Ovary (tissue), 9 donors: ENCODE results near the gene NGRN. TPM values are rescaled to one million over a fixed set of nuclear protein-coding genes. Genes with fewer than 3 reads are reported as not detected.

Experiments used
- DNase-seq, 5 donors: peaks; one replicate each; pipeline ENCODE4 v3.0.0-alpha.2; 2019 to 2020
- H3K27ac ChIP-seq, 2 donors: fragments of 200-600 bp; one replicate each; pipeline versions ENCODE4 v1.5.1 to v1.8.0; 2019 to 2022
- H3K27me3 ChIP-seq: fragments of 200-600 bp; one replicate; pipeline ENCODE4 v1.8.0; 2022
- H3K36me3 ChIP-seq: fragments of 200-600 bp; sonication (generic); one replicate; pipeline ENCODE4 v1.5.1; 2019
- H3K4me1 ChIP-seq: one replicate; pipeline ENCODE4 v1.8.1; 2013; ENCODE audit warnings: mild to moderate bottlenecking, moderate library complexity; ENCODE audit not compliant: insufficient read depth
- H3K4me3 ChIP-seq: fragments of 200-600 bp; sonication (generic); one replicate; pipeline ENCODE4 v1.5.1; 2017
- H3K9me3 ChIP-seq, 2 donors: fragments of 200-600 bp in 1 of 2; sonication (generic) in 1 of 2; one replicate each; pipeline versions ENCODE4 v1.5.1 to v1.8.1; 2013 to 2019; ENCODE audit warnings: mild to moderate bottlenecking in 1 of 2, moderate library complexity in 1 of 2
- EP300 ChIP-seq: sonication (generic); formaldehyde crosslinking; IDR thresholded peaks from one replicate; pipeline ENCODE4 v1.6.1; 2017; ENCODE audit warnings: antibody characterized with exemption
- POLR2A ChIP-seq: fragments of 450-650 bp; IDR thresholded peaks from one replicate; pipeline ENCODE4 v1.6.1; 2017; ENCODE audit warnings: antibody characterized with exemption, mild to moderate bottlenecking, moderate library complexity
- WGBS, 3 donors: extraction: QIAGEN DNeasy Blood & Tissue Kit in 1 of 3; methylation state at CpG; one replicate each; pipeline versions ENCODE4 v1.1.5 to v1.1.7; 2013 to 2017; 5-methylcytosine and 5-hydroxymethylcytosine counted together
- intact Hi-C, 4 donors: fragments of 100-400 bp; cut with DNase I; formaldehyde crosslinking; loops; one replicate each; pipeline versions ENCODE4 v1.11.0 to v1.15.1; 2022 to 2023
- polyA plus RNA-seq, 2 donors: library from polyadenylated mRNA; stranded (reverse); fragments of 200-250 nt in 1 of 2; fragments of 350-450 nt in 1 of 2; fragmentation: Illumina TruSeq in 1 of 2; extraction: RNeasy Lipid Tissue Mini Kit (QIAGEN cat#74804) in 1 of 2; gene quantifications; one replicate each; pipeline ENCODE4 v1.2.3, GENCODE V29; 2013 to 2014
- total RNA-seq, 7 donors: library from RNA; depleted of rRNA in 2 of 7; stranded (reverse); fragments of >200 nt in 2 of 7; fragmentation: NEBNext Ultra II Directional in 3 of 7; extraction: Animal tissue kit (Norgen Biotek cat#: 25700) in 3 of 7; gene quantifications; one replicate each; pipeline versions ENCODE4 v1.1.0 to v1.2.4, GENCODE V29; 2016 to 2023
- TF ChIP-seq, protein P1 (sequence below), 3 donors: fragments of 450-650 bp in 2 of 3; fragments of 200-600 bp in 1 of 3; IDR thresholded peaks; one replicate each; pipeline versions ENCODE4 v1.5.1 to v1.8.0; 2016 to 2022; ENCODE audit warnings: antibody characterized with exemption in 3 of 3, mild to moderate bottlenecking in 1 of 3
- donor health status: DM: no; HTN: no; CAD: no; lungs with moderate emphysema.
- donor health status: DM: no; HTN: no; CAD: no.
- donor health status: Bipolar disorder and iron deficiency.
- donor health status: DM: yes; HTN: yes; CAD: no.
- donor health status: DM: no; HTN: no; CAD: no.
- donor health status: DM: yes; HTN: yes; CAD: no.

The NGRN gene
- total and polyA plus RNA-seq, 9 donors: 52.8 to 112 (median 86.0) TPM

DNA sequence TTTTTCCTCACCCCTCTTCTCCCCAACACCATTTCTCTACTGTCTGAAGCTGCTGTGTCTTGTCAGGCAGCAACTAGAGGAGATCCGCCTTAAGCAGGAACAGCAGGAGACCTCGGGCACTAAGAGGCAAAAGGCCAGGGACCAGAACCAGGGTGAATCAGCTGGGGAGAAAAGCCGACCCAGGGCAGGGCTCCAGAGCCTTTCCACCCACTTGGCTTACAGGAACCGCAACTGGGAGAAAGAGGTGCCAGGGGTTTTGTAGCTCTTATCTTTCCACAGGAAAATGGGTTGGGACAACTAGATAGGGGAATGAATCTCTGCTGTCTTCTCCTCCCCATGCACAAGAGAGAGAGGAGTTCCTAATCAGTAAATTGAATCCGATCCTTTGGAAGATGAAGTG is 3.0 kb upstream of the NGRN start:
- Histone ChIP-seq H3K36me3 (no peaks in the 10 kb centered on the region), H3K9me3 (no peaks in the 10 kb centered on the region), H3K27ac (no peak overlapping the region), H3K4me1 (peaks cover 8% of the 10 kb centered on the region), H3K27me3 (no peaks in the 10 kb centered on the region), H3K4me3 (no peak overlapping the region)
- intact Hi-C loops: no loop called here
- WGBS, 3 donors: 71 to 83% (median 80%) methylated on average over 5 of the region's 5 CpGs
- DNase-seq: peak in 1 of 5 donors; percentile 15
- TF ChIP-seq POLR2A (no peak), EP300 (no peak)
- TF ChIP-seq, protein P1, sequence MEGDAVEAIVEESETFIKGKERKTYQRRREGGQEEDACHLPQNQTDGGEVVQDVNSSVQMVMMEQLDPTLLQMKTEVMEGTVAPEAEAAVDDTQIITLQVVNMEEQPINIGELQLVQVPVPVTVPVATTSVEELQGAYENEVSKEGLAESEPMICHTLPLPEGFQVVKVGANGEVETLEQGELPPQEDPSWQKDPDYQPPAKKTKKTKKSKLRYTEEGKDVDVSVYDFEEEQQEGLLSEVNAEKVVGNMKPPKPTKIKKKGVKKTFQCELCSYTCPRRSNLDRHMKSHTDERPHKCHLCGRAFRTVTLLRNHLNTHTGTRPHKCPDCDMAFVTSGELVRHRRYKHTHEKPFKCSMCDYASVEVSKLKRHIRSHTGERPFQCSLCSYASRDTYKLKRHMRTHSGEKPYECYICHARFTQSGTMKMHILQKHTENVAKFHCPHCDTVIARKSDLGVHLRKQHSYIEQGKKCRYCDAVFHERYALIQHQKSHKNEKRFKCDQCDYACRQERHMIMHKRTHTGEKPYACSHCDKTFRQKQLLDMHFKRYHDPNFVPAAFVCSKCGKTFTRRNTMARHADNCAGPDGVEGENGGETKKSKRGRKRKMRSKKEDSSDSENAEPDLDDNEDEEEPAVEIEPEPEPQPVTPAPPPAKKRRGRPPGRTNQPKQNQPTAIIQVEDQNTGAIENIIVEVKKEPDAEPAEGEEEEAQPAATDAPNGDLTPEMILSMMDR (IDR thresholded peaks at IDR 0.05): no peak

DNA sequence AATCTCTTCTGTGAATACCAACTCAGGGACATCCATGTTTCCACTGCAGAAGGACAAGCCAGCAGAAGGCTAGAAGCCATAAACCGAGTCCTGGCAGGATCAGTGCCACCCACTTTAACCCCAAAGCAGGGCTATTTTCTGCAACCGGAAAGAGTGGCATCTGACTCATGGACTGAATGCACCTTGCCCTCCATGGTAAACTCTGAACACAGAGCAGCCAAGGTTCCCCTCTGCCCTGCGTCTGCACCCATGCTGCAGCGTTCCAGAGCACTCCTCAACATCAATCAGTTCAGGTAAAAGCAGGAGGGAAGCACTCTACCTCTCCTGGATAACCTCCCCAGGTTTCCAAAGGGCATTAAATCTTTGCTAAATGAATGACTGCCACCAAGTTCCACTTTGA is 801 bp upstream of the NGRN start:
- H3K9me3 ChIP-seq: no peaks in the 10 kb centered on the region
- no peaks in the 10 kb centered on the region for H3K27me3 ChIP-seq
- H3K4me1 ChIP-seq: peaks cover 8% of the 10 kb centered on the region
- intact Hi-C loops: no loop called here
- peak overlapping the region; percentile 61 for H3K4me3 ChIP-seq
- DNase-seq: no peak
- TF ChIP-seq POLR2A: no peak
- TF ChIP-seq, protein P1 (IDR thresholded peaks at IDR 0.05): no peak
- TF ChIP-seq EP300: no peak
- no peaks in the 10 kb centered on the region for H3K36me3 ChIP-seq
- WGBS, 3 donors: 28 to 45% (median 30%) methylated on average over 4 of the region's 4 CpGs
- peak overlapping the region; percentile 76 to 89 for H3K27ac ChIP-seq

DNA sequence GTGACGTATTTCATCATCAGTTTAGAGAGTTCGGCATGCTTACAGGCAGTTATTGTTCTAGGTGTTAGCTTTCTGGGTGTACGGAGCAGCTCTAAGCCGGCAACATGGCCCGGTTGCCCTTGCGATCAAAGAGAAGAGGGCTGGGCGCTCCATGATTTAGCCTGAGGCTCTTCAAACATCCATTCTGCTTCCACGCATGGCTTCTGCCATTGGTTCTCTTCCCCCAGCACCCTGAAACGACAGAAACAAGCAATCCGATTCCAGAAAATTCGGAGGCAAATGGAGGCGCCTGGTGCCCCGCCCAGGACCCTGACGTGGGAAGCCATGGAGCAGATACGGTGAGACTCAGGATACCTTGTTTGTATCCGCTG is 574 bp downstream of the NGRN start:
- 0% methylated on average over 16 of the region's 16 CpGs for WGBS, 3 donors
- Histone ChIP-seq H3K4me3 (peak overlapping the region; percentile 61), H3K4me1 (peaks cover 12% of the 10 kb centered on the region), H3K27me3 (no peaks in the 10 kb centered on the region), H3K27ac (peak overlapping the region; percentile 76 to 89), H3K9me3 (no peaks in the 10 kb centered on the region), H3K36me3 (no peaks in the 10 kb centered on the region)
- TF ChIP-seq POLR2A: no peak
- no peak for TF ChIP-seq EP300
- TF ChIP-seq, protein P1 (IDR thresholded peaks at IDR 0.05): no peak
- intact Hi-C loops: no loop called here
- peak in 2 of 5 donors; percentile 28 to 54 for DNase-seq

DNA sequence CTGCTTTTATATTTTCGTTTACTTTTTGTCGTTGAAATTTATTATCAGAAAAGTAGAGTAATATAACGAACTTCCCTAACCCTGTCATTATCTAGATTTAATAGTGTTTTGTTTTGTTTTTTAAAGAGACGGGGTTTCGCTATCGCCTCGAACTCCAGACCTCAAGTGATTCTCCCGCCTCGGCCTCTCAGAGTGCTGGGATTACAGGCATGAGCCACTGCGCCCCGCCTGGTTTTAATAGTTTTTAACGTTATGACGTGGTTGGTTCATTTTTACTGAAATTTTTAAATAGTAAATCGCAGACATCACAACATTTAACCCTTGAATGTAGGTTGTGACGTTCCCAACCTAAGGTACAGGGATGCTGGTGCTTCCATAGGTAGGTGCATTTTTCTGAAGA is 1.0 kb downstream of the NGRN start:
- Histone ChIP-seq H3K4me3 (peak overlapping the region; percentile 61), H3K27ac (peak overlapping the region in 1 of 2 donors; percentile 89), H3K9me3 (no peaks in the 10 kb centered on the region), H3K36me3 (no peaks in the 10 kb centered on the region), H3K27me3 (no peaks in the 10 kb centered on the region), H3K4me1 (peaks cover 12% of the 10 kb centered on the region)
- WGBS, 3 donors: 2 to 4% (median 3%) methylated on average over 15 of the region's 15 CpGs
- peak in 1 of 5 donors; percentile 43 for DNase-seq
- intact Hi-C loops: no loop called here
- TF ChIP-seq POLR2A (no peak), EP300 (no peak)
- TF ChIP-seq, protein P1 (IDR thresholded peaks at IDR 0.05): no peak
